Choroid plexus epithelial cell (primary cell): Measurements from ENCODE around the gene MAVS.

Source experiments
- DNase-seq: peaks from one replicate; pipeline ENCODE4 v3.0.0-alpha.2; 2010; ENCODE audit warnings: low read depth
- H3K4me3 ChIP-seq: 2 replicates; pipeline ENCODE4 v1.5.1; 2011; ENCODE audit warnings: low read depth, mild to moderate bottlenecking, control low read depth, low read length, moderate library complexity
- TF ChIP-seq, protein P1 (sequence below): conservative IDR thresholded peaks from 2 replicates; pipeline ENCODE4 v1.5.1; 2011; ENCODE audit warnings: low read depth, mild to moderate bottlenecking, control low read depth, inconsistent platforms, low read length, moderate library complexity

MAVS gene

DNA sequence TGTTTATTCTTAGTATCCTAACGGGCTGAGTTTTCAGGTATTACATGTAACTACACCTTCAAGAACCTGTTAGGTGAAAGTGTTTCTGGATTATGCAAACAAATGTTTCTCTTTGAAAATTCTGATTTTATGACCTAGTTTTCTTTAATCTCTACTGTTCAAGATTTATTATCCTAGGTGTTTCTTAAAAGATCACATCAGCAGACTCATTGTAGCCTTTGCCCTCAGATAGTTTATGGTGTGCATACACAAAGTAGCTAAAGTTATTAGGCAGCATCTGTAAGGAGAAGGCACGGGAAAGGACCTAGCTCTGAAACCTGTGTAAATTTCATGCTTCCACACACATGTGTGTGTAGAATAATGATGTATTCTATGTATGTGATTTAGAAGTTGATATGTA is 64.2 kb downstream of the MAVS start:
- no peak for DNase-seq
- TF ChIP-seq, protein P1, sequence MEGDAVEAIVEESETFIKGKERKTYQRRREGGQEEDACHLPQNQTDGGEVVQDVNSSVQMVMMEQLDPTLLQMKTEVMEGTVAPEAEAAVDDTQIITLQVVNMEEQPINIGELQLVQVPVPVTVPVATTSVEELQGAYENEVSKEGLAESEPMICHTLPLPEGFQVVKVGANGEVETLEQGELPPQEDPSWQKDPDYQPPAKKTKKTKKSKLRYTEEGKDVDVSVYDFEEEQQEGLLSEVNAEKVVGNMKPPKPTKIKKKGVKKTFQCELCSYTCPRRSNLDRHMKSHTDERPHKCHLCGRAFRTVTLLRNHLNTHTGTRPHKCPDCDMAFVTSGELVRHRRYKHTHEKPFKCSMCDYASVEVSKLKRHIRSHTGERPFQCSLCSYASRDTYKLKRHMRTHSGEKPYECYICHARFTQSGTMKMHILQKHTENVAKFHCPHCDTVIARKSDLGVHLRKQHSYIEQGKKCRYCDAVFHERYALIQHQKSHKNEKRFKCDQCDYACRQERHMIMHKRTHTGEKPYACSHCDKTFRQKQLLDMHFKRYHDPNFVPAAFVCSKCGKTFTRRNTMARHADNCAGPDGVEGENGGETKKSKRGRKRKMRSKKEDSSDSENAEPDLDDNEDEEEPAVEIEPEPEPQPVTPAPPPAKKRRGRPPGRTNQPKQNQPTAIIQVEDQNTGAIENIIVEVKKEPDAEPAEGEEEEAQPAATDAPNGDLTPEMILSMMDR: no peak
- no peak overlapping the region for H3K4me3 ChIP-seq

DNA sequence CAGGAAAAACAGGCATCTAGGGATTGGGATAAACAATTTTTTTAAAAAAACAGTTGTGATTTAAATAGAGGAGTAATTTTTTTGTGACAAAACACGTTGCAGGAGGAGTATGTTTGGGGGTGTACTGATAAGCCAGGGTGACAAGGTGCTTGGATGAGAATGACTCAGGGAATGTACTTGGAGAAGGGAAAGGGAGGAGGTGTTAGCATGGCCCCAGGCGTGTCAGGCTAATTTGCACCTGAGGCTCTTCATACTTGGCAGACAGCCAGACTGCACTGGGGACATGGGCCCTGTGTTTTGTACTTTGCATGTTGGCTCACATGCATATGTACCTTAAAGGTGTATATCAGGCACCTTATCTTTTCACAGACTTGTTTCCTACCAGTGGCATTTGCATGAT is 65.3 kb downstream of the MAVS start:
- TF ChIP-seq, protein P1: no peak
- no peak overlapping the region for H3K4me3 ChIP-seq
- DNase-seq: no peak

DNA sequence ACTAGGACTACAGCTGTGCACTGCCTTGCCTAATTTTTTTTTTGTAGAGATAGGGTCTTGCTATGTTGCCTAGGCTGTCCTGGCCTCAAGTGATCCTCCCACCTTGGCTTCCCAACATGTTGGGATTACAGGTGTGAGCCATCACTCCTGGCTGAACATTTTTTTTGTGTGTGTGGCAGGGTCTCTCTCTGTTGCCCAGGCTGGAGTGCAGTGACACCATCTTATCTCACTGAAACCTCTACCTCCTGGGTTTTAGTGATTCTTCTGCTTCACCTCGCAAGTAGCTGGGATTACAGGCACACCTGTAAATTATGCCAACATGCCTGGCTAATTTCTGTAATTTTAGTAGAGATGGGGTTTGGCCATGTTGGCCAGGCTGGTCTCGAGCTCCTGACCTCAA is 67.8 kb downstream of the MAVS start:
- TF ChIP-seq, protein P1: no peak
- DNase-seq: no peak
- no peak overlapping the region for H3K4me3 ChIP-seq

DNA sequence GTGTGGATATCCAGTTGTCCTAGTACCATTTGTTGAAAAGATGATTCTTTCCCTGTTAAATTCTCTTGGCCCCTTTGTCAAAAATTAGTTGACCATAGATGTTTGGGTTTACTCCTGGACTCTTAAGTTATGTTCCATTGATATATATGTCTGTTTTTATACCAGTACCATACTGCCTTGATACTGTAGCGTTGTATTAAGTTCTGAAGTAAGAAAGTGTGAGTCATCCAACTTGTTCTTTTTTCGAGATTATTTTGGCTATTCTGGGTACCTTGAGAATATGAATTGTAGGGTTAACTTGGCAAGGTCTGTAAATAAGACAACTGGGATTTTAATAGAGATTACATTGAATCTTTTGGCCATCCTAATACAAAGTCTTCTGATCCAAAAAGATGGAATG is 69.1 kb downstream of the MAVS start:
- H3K4me3 ChIP-seq: no peak overlapping the region
- TF ChIP-seq, protein P1: no peak
- no peak for DNase-seq

DNA sequence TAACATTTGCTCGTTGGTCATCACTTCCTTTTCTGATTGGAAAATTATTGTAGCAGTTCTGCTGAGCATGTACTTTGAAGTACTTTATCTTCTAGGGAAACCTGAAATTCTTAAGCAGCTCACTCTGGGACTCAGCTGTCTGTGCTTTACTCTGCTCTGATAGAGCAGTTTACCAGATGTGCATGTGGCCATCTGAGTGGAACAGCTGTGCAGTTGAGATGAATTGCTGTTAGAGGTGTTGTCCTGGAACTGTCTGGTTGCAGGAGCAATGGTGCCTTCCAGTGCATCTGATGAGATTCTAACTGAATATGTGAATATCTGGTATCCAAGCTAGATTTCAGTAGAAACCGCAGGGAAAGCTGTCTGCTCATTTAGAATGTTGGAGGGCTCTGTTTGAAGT is 69.7 kb downstream of the MAVS start:
- no peak overlapping the region for H3K4me3 ChIP-seq
- TF ChIP-seq, protein P1: no peak
- no peak for DNase-seq

DNA sequence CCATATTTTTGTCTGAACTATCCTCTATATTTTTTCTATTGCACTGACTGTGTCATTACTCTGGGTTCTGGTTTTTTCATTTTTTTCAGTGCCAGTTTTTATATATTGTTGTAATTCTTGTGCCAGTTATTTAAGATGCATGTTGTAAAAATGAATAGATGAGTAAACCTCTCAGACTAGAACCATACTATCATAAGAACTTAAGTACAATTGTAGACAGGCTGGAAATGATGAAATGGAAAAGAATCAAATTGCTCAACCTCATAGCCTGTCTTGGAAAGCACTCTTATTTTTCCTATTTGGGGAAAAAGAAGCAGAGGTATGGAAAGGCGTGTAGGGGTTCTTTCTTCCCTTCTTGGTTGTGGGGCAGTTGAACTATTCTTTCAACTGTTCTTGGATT is 72.7 kb downstream of the MAVS start:
- DNase-seq: peak; percentile 60
- no peak overlapping the region for H3K4me3 ChIP-seq
- TF ChIP-seq, protein P1: no peak

DNA sequence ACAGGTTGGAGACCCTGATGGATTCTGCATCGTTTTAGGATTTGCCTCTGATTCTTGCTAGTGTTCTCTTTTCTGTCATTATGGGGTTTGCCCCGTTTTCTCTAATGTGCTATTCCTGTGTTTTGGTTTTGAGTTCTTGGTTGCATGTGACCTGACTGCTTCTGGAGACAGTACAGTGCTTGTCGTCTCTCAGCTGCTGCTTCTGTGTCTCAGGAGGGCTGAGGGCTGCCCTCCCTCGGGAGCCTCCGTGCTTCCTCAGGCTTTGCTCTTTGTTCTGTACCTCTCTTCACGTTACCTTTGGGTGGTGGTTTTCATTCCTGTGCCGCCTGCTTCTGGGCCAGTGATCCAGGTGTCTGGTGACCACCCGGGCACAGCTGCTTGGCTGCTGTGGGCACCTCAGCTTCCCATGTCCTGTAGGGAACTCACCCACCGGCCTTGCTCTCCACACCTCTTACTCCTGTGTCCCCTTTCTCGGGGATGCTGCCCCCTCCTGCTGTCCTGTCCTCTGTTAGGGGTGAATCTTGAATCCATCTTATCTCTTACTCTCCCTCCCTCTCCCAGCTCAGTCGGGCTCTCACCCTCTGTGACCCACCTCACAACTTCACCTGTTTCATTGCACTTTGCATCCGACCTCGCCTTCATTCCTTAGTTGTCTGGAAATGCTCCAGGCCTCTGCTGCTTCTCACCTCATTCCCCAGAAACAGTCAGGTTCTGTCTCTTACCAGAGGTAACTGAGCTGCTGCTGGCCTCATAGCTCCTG is 75.8 kb downstream of the MAVS start:
- H3K4me3 ChIP-seq: no peak overlapping the region
- TF ChIP-seq, protein P1: no peak
- DNase-seq: no peak
